Prostate gland (tissue), 2 donors: ENCODE measurements around the gene CCDC192. TPM values are rescaled to one million over a fixed set of nuclear protein-coding genes. Genes with fewer than 3 reads are reported as not detected.

Experiments used
- DNase-seq: peaks from one replicate; pipeline ENCODE4 v3.0.0-alpha.2; 2019; ENCODE audit warnings: low spot score
- H3K27ac ChIP-seq, 2 donors: fragments of 200-600 bp; sonication (generic); 2 replicates each; pipeline ENCODE4 v1.5.1; 2017 to 2019
- H3K27me3 ChIP-seq: fragments of 200-600 bp; sonication (generic); replicated peaks from 2 replicates; pipeline ENCODE4 v1.5.1; 2019; ENCODE audit not compliant: insufficient read depth
- H3K36me3 ChIP-seq, 2 donors: fragments of 200-600 bp; sonication (generic); 1 replicate in 1 of 2; 2 replicates in 1 of 2; pipeline versions ENCODE4 v1.5.1 to v1.8.1; 2017 to 2019
- H3K4me1 ChIP-seq: fragments of 200-600 bp; sonication (generic); replicated peaks from 2 replicates; pipeline ENCODE4 v1.5.1; 2019
- H3K4me3 ChIP-seq, 2 donors: fragments of 200-600 bp; sonication (generic); 2 replicates each; pipeline ENCODE4 v1.5.1; 2017 to 2019
- H3K9me3 ChIP-seq: fragments of 200-600 bp; sonication (generic); 2 replicates; pipeline ENCODE4 v1.5.1; 2017
- POLR2A ChIP-seq: fragments of 450-650 bp; IDR thresholded peaks from one replicate; pipeline ENCODE4 v1.6.1; 2016; ENCODE audit warnings: antibody characterized with exemption, mild to moderate bottlenecking
- POLR2AphosphoS5 ChIP-seq: sonication (generic); formaldehyde crosslinking; IDR thresholded peaks from one replicate; pipeline ENCODE4 v1.6.1; 2017; ENCODE audit warnings: antibody characterized with exemption
- WGBS: methylation state at CpG from one replicate; pipeline ENCODE4 v1.1.5; 2018; 5-methylcytosine and 5-hydroxymethylcytosine counted together
- intact Hi-C: fragments of 100-400 bp; cut with DNase I; formaldehyde crosslinking; loops from one replicate; pipeline ENCODE4 v1.14.2; 2022
- total RNA-seq, 2 donors: library from RNA; depleted of rRNA; stranded (reverse); fragments of >200 nt; gene quantifications; one replicate each; pipeline ENCODE4 v1.1.0, GENCODE V29; 2016
- TF ChIP-seq, protein P1 (sequence below), 4 experiments: fragments of 200-600 bp in 2 of 4; fragments of 450-650 bp in 2 of 4; sonication (generic) in 2 of 4; IDR thresholded peaks; 1 replicate in 3 of 4; 2 replicates in 1 of 4; pipeline ENCODE4 v1.5.1; 2016 to 2019; ENCODE audit warnings: antibody characterized with exemption in 4 of 4, mild to moderate bottlenecking in 2 of 4, moderate library complexity in 2 of 4

CCDC192 gene
- total RNA-seq, 2 donors from 2014 or later, result not detected

DNA sequence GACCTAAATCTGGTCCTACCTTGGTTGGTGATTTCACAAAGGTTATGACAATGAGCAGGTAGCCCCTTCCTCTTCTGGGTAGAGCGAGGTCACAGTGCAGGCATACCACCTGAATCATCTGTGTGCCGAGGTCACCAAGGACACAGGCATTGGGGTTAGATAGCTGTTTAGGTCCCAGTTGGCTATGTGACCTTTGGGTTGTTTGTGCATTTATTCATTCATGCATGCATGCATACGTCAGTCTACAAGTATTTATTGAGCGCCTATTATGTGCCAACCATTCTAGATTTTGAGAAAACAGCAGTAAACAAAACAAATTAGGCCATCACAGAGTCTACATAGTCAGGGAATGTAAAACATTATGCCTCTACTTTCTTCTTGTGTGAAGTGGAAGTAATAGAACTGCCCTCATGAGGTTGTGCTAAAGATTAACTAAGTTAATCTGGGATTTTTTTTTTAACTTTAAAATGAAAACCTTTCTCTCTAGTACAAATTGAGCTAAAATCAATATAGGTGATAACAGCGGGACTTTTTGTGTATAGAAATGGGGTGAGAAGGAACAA is 275.6 kb downstream of the CCDC192 start:
- Histone ChIP-seq H3K36me3 (no peaks in the 10 kb centered on the region), H3K27ac (no peak overlapping the region), H3K4me3 (no peak overlapping the region), H3K9me3 (no peaks in the 10 kb centered on the region), H3K4me1 (no peaks in the 10 kb centered on the region), H3K27me3 (no peaks in the 10 kb centered on the region)
- intact Hi-C loops, result no loop called here
- WGBS, result 94% methylated on average over 5 of the region's 5 CpGs
- TF ChIP-seq POLR2A (no peak), POLR2AphosphoS5 (no peak)
- TF ChIP-seq, protein P1, sequence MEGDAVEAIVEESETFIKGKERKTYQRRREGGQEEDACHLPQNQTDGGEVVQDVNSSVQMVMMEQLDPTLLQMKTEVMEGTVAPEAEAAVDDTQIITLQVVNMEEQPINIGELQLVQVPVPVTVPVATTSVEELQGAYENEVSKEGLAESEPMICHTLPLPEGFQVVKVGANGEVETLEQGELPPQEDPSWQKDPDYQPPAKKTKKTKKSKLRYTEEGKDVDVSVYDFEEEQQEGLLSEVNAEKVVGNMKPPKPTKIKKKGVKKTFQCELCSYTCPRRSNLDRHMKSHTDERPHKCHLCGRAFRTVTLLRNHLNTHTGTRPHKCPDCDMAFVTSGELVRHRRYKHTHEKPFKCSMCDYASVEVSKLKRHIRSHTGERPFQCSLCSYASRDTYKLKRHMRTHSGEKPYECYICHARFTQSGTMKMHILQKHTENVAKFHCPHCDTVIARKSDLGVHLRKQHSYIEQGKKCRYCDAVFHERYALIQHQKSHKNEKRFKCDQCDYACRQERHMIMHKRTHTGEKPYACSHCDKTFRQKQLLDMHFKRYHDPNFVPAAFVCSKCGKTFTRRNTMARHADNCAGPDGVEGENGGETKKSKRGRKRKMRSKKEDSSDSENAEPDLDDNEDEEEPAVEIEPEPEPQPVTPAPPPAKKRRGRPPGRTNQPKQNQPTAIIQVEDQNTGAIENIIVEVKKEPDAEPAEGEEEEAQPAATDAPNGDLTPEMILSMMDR (IDR thresholded peaks at IDR 0.05), result no peak
- no peak for DNase-seq

DNA sequence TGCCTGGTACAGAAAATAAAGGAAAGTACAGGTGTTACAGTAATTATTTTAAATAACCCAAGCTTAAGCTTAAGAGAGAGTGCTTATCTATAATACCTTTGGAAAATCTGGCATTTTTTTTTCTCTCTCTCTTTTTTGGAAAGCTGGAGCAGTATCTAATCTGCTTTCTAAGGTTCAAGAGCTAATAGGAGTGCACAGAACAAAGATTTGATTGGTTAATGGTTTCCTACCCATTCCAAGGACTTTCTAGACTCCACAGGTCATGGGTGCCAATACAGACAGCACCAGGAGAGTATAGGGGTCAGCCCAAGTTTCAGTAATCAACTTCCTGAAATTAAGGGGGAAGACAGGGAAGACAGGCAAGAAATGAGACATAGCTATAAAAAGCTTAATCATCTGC is 276.3 kb downstream of the CCDC192 start:
- no peak for DNase-seq
- intact Hi-C loops, result no loop called here
- Histone ChIP-seq H3K4me1 (no peaks in the 10 kb centered on the region), H3K4me3 (no peak overlapping the region), H3K9me3 (no peaks in the 10 kb centered on the region), H3K27me3 (no peaks in the 10 kb centered on the region), H3K36me3 (no peaks in the 10 kb centered on the region), H3K27ac (no peak overlapping the region)
- TF ChIP-seq POLR2AphosphoS5, result no peak
- TF ChIP-seq, protein P1 (IDR thresholded peaks at IDR 0.05), result no peak
- TF ChIP-seq POLR2A, result no peak

DNA sequence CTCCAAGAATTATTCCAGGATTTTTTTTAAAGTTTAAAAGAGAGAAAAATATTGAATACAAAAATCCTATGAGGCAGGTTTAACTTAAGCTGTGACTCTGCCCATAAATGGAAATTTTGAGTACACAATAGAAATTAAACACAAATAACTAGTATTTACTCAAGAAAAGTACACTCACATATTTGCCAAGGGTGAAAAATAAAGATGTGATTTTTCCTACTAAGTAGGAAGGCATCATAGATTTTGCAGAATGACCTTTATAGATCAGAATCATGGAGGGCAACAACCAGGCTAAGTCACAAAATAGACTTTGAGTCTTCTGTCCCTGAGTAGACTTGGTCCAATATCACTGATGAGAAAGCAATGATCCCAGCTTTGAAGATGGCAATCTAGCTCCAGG is 277.7 kb downstream of the CCDC192 start:
- no peak for DNase-seq
- Histone ChIP-seq H3K4me3 (no peak overlapping the region), H3K36me3 (no peaks in the 10 kb centered on the region), H3K27me3 (no peaks in the 10 kb centered on the region), H3K27ac (no peak overlapping the region), H3K9me3 (no peaks in the 10 kb centered on the region), H3K4me1 (no peaks in the 10 kb centered on the region)
- TF ChIP-seq POLR2A (no peak), POLR2AphosphoS5 (no peak)
- TF ChIP-seq, protein P1 (IDR thresholded peaks at IDR 0.05), result no peak
- intact Hi-C loops, result no loop called here

DNA sequence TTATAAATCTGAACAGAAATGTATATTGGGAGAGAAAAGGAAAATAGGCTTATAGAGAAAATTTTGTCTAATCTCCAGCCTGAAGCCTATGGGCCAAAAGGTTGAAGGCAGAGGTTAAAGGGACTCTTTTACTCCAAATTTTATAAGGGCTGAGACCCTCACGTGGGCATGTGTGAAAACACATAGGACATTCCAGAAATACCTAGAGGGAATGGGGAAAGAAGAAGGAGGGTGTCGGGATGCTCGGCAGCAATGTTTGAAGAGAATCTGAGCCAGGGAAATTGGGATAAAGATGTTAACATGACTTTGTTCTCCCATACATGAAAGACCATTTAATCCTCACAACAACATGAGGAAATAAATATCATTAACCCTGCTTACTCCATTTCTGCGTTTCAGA is 278.3 kb downstream of the CCDC192 start:
- Histone ChIP-seq H3K36me3 (no peaks in the 10 kb centered on the region), H3K9me3 (no peaks in the 10 kb centered on the region), H3K4me1 (no peaks in the 10 kb centered on the region), H3K27me3 (no peaks in the 10 kb centered on the region), H3K4me3 (no peak overlapping the region), H3K27ac (no peak overlapping the region)
- TF ChIP-seq, protein P1 (IDR thresholded peaks at IDR 0.05), result no peak
- no peak for TF ChIP-seq POLR2AphosphoS5
- intact Hi-C loops, result no loop called here
- DNase-seq, result no peak
- WGBS, result 85% methylated on average over 4 of the region's 4 CpGs

DNA sequence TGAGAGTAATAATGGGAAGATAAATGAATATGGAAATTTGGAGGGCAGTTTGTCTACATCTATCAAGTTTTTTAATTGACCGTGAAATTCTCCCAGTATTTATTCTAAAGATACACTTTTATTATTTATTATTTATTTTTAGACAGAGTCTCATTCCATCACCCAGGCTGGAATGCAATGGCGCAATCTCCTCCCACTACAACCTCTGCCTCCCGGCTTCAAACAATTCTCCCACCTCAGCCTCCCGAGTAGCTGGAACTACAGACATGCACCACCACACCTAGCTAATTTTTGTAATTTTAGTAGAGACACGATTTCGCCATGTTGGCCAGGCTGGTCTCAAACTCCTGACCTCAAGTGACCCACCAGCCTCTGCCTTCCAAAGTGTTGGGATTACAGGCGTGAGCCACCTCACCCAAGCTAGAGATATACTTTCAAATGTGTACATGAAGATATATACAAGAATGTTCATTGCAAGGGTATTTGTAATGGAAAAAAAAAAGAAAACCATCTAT is 282.7 kb downstream of the CCDC192 start:
- TF ChIP-seq, protein P1 (IDR thresholded peaks at IDR 0.05), result no peak
- TF ChIP-seq POLR2AphosphoS5 (no peak), POLR2A (no peak)
- 97% methylated on average over 7 of the region's 7 CpGs for WGBS
- H3K36me3 ChIP-seq, result no peaks in the 10 kb centered on the region
- intact Hi-C loops, result no loop called here
- no peaks in the 10 kb centered on the region for H3K4me1 ChIP-seq
- H3K4me3 ChIP-seq, result no peak overlapping the region
- H3K27ac ChIP-seq, result no peak overlapping the region
- no peaks in the 10 kb centered on the region for H3K27me3 ChIP-seq
- no peaks in the 10 kb centered on the region for H3K9me3 ChIP-seq
- no peak for DNase-seq
